GM10248 (cell line): Measurements from ENCODE around the gene LAMA3.

Source experiments
- CTCF ChIA-PET: fragments of 300-600 bp; sonication (Branson Sonifier 250); formaldehyde crosslinking; extraction: SDS; loops from one replicate; lab custom pipeline; 2021; ENCODE audit warnings: antibody characterized with exemption; lab: Yijun Ruan, JAX
- POLR2A ChIA-PET: fragments of 350-650 bp; sonication (Branson Sonifier 250); formaldehyde crosslinking; extraction: SDS; loops from one replicate; lab custom pipeline; 2020; ENCODE audit warnings: antibody characterized with exemption; lab: Yijun Ruan, JAX
- DNase-seq: peaks from one replicate; pipeline ENCODE4 v3.0.0; 2012; ENCODE audit errors: extremely low spot score
- CTCF ChIP-seq: IDR thresholded peaks from 2 replicates; pipeline ENCODE4 v1.5.1; 2012; ENCODE audit warnings: mild to moderate bottlenecking, low read depth; ENCODE audit errors: extremely low read depth, missing control alignments, control extremely low read depth

LAMA3 gene

DNA sequence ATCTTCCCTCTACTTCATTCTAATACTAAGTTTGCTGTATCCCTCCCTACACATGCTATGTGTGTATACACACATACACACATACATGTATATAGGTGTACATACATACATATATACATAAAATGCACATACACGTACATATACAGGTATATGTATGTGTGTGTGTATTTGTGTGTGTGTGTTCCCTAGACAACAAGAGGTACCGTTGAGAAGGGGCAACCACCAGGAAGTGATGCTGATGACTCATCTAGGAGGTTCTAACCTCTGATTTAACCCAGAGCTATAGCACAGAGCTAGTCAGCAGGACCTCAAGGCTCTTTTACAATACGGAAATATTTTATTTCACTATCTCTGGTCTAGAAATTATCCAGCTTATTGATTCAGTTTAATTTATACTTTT lies 139.2 kb downstream of the LAMA3 start:
- ChIA-PET CTCF (interaction anchor here (1.4 to 3.0 kb wide), 4 partner anchors 10 to 90 kb away, joined by 5 to 17 read pairs (median 6); no protein-coding TSS in a partner anchor), POLR2A (no interaction called here)
- peak; percentile 47 for DNase-seq
- no peak for TF ChIP-seq CTCF

DNA sequence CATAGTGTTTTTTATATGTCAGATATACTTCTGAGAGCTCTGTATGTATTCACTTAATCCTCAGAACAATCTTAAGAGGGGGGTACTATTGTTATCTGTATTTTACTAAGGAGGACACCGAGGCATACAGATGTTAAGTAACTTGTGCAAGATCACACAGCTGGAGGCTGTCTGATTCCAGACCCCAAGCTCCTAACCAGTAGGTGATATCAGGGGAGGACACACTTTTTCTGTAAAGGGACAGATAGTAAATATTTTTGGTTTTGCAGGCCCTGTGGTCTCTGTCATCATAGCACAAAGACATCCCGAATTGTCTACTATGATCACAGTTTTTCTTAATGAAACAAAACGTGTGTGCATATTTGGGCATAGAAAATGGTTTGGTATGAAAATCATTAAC lies 143.7 kb downstream of the LAMA3 start:
- ChIA-PET POLR2A (no interaction called here), CTCF (interaction anchor here (1.6 kb wide), 1 partner anchor 29 kb away, joined by 3 read pairs; no protein-coding TSS in a partner anchor)
- TF ChIP-seq CTCF, result no peak
- no peak for DNase-seq

DNA sequence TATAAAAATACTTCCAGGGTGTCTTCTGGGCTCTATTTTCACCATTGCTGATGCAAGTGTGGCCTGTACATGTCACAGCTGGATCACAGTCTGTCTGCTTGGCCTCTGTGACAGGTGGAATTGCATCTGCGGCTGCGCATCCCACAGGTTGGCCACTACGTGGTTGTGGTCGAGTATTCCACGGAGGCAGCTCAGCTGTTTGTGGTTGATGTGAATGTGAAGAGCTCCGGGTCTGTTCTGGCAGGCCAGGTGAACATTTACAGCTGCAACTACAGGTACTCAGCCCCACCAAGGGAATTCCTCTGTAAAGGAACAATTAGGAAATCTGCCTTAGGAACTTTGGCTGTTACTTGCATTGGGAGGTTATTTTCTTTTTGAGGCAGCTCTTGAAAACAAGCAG lies 144.5 kb downstream of the LAMA3 start:
- DNase-seq, result no peak
- CTCF ChIA-PET, result interaction anchor here (0.7 to 1.6 kb wide), 2 partner anchors 11 to 28 kb away, joined by 3 read pairs; no protein-coding TSS in a partner anchor
- no peak for TF ChIP-seq CTCF
- POLR2A ChIA-PET, result no interaction called here

GRCh38 chr18:23835091-23835490 lies 145.8 kb downstream of the LAMA3 start:
- DNase-seq, result no peak
- TF ChIP-seq CTCF, result no peak
- ChIA-PET CTCF (interaction anchor here (0.7 kb wide), 1 partner anchor 11 kb away, joined by 3 read pairs; no protein-coding TSS in a partner anchor), POLR2A (no interaction called here)

- ChIA-PET POLR2A (no interaction called here), CTCF (no interaction called here)
- no peak for DNase-seq
- TF ChIP-seq CTCF, result no peak
Measured at GRCh38 chr18:23835506-23835905, 146.3 kb downstream of the LAMA3 start.

DNA sequence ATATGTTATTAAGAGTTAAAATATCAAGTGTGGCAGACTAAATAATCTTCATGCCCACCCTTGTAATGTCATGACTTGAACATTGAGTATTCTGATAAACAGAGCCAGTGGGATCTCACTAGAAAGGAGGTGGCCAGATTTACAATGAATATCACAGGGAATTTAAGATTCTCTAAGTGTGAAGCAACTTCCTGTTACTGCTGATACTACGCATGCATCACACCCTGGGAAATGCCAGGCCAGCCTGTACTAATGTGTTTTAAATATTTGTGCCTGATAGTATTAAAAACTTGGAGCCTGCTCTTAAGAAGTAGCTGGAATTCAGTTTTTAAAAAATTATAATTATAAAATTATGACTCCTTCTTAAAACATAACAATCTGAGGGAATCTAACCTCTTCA lies 148.3 kb downstream of the LAMA3 start:
- POLR2A ChIA-PET, result no interaction called here
- DNase-seq, result no peak
- CTCF ChIA-PET, result interaction anchor here (0.9 to 2.8 kb wide), 3 partner anchors 8 to 282 kb away, joined by 3 to 17 read pairs (median 3); no protein-coding TSS in a partner anchor
- TF ChIP-seq CTCF, result no peak

- no peak for TF ChIP-seq CTCF
- POLR2A ChIA-PET, result no interaction called here
- no peak for DNase-seq
- CTCF ChIA-PET, result interaction anchor here (0.9 to 2.8 kb wide), 4 partner anchors 9 to 340 kb away, joined by 3 to 17 read pairs (median 3); no protein-coding TSS in a partner anchor
Measured at GRCh38 chr18:23838233-23838632, 149.0 kb downstream of the LAMA3 start.
